Measurements from ENCODE around the gene GLUD1. TPM values are rescaled to one million over a fixed set of nuclear protein-coding genes. Genes with fewer than 3 reads are reported as not detected.

The GLUD1 gene
- total RNA-seq, 1 donor from 2014 or later, result 133 TPM

DNA sequence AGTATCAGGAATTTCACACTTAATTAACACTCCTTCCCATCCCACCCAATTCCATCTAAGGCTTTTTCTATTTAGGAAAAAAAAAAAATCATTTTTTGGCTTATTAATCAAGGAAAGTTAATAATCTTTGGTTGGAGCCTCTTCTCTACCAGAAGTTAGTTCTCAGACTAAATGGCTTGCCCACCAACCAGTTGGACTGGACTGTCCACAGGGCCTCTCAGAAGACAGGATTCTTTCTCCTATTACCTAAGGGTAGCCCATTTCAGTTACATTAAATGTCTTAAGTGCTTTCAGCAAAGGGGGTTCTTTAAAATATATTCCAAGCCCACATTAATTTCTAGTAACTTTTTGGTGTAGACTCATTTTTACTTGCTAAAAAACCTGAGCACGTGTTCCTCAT lies 35.2 kb downstream of the GLUD1 start:
- Histone ChIP-seq H3K4me1 (no peaks in the 10 kb centered on the region), H3K27me3 (no peaks in the 10 kb centered on the region), H3K36me3 (peaks cover 12 to 84% of the 10 kb centered on the region in 2 donors), H3K9me3 (no peaks in the 10 kb centered on the region), H3K4me3 (no peak overlapping the region), H3K27ac (no peak overlapping the region)
- intact Hi-C loops (cut with DNase I), result no loop called here
- TF ChIP-seq, protein P1, sequence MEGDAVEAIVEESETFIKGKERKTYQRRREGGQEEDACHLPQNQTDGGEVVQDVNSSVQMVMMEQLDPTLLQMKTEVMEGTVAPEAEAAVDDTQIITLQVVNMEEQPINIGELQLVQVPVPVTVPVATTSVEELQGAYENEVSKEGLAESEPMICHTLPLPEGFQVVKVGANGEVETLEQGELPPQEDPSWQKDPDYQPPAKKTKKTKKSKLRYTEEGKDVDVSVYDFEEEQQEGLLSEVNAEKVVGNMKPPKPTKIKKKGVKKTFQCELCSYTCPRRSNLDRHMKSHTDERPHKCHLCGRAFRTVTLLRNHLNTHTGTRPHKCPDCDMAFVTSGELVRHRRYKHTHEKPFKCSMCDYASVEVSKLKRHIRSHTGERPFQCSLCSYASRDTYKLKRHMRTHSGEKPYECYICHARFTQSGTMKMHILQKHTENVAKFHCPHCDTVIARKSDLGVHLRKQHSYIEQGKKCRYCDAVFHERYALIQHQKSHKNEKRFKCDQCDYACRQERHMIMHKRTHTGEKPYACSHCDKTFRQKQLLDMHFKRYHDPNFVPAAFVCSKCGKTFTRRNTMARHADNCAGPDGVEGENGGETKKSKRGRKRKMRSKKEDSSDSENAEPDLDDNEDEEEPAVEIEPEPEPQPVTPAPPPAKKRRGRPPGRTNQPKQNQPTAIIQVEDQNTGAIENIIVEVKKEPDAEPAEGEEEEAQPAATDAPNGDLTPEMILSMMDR (IDR thresholded peaks at IDR 0.05), result no peak
- TF ChIP-seq POLR2AphosphoS5 (IDR thresholded peaks at IDR 0.05; ENCODE audit: insufficient read depth in 1 of 2, low read depth in 1 of 2) (no peak), POLR2A (IDR thresholded peaks at IDR 0.05) (no peak)
- no peak for DNase-seq (ENCODE audit: extremely low spot score in 2 of 2)

DNA sequence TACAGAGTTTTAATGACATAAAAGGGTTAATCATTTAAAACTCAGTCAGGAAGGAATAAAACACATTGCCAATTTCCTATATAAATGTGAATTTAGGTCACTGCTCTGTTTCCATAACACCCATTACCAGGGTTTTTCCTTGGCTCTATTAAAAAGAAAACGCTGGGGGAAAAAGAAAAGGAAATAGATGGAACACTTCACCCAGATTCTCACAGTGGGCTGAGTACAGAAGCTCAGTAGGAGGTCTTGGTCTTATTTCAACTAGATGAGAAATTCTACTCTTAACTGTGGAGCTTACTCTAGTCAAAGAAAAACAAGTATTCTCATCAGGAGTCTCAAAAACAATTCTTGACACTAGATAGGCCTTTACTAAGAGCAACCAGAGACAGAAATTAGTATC lies 36.5 kb downstream of the GLUD1 start:
- TF ChIP-seq POLR2A (IDR thresholded peaks at IDR 0.05) (no peak), POLR2AphosphoS5 (IDR thresholded peaks at IDR 0.05; ENCODE audit: insufficient read depth in 1 of 2, low read depth in 1 of 2) (no peak)
- TF ChIP-seq, protein P1 (IDR thresholded peaks at IDR 0.05), result no peak
- no peaks in the 10 kb centered on the region for H3K4me1 ChIP-seq
- H3K9me3 ChIP-seq, result no peaks in the 10 kb centered on the region
- intact Hi-C loops (cut with DNase I), result no loop called here
- no peak overlapping the region for H3K27ac ChIP-seq
- peaks cover 12 to 83% of the 10 kb centered on the region in 2 donors for H3K36me3 ChIP-seq
- no peak for DNase-seq (ENCODE audit: extremely low spot score in 2 of 2)
- H3K27me3 ChIP-seq, result no peaks in the 10 kb centered on the region
- no peak overlapping the region for H3K4me3 ChIP-seq

DNA sequence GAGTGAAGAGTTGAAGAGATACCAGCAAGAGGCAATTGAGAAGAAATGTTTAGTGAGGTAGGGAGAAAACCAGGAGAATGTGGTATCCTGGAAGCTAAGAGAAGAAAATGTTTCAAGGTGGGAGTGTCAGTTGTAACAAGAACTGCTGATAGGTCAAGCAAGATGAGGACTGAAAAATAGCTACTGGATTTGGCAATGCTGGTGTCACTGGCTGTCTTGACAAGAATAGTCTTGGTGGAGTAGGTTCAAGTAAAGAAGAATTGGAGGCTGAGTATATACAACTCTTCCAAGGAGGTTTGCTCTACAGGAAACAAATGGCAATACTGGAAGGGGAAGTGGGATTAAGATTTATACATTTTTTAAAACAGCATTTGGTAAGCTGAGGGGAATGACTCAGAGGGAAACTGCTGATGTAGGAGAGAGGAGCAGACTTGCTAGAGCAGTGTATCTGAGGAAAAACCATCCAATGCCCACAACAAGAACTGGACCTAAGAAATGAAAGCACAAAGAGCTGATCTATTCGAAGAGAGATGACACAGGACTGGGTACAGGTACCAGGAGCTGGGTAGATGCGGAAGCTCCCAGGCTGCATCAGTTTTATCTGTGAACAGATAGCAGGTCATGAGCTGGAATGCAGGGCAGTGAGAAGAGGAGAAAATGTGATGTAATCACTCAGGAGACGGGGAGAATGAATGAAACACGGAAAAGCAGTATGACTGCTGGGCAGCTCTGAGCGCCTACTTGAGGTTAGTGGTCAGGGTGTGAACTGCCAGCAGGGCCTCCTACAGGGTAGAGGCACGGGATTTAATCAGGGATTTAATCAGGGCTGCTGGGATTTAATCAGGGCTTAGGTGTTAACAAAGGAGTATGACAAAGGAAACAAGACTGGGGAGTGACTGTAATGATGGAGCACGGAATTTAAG lies 40.0 kb downstream of the GLUD1 start:
- no peak overlapping the region for H3K27ac ChIP-seq
- H3K27me3 ChIP-seq, result no peaks in the 10 kb centered on the region
- DNase-seq (ENCODE audit: extremely low spot score in 2 of 2), result no peak
- H3K36me3 ChIP-seq, result peaks cover 7 to 80% of the 10 kb centered on the region in 2 donors
- no peak for TF ChIP-seq POLR2AphosphoS5 (IDR thresholded peaks at IDR 0.05; ENCODE audit: insufficient read depth in 1 of 2, low read depth in 1 of 2)
- no peak for TF ChIP-seq POLR2A (IDR thresholded peaks at IDR 0.05)
- TF ChIP-seq, protein P1 (IDR thresholded peaks at IDR 0.05), result no peak
- no peaks in the 10 kb centered on the region for H3K9me3 ChIP-seq
- no peak overlapping the region for H3K4me3 ChIP-seq
- intact Hi-C loops (cut with DNase I), result no loop called here
- H3K4me1 ChIP-seq, result no peaks in the 10 kb centered on the region

DNA sequence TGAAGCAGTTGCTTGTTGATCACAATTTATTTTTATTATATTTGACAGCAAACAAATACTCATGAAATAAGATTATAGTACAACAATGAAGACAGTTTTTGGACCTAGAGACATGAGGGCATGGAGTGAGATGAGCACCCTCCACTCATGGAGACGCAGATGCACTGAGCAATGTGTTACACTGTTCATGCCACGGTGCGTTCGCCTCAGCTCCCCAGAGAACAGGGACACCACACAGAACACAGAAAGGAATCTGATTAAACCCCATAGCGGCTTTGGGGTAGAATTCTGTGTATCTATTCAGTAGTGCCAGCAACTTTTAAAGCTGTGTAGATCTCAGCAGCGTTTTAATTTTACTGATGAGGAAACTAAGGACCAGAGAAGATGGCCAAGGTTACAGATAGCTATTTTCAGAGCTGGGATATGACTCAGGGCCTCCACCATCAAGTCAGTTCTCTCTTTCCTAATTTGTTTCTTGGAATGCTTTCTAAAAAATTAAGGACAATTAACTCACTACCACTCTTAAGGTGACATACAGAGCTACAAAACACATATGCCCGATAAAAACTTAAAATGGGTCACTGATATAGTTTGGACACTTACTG lies 41.0 kb downstream of the GLUD1 start:
- TF ChIP-seq POLR2A (IDR thresholded peaks at IDR 0.05), result no peak
- DNase-seq (ENCODE audit: extremely low spot score in 2 of 2), result no peak
- no peak overlapping the region for H3K27ac ChIP-seq
- peaks cover 7 to 79% of the 10 kb centered on the region in 2 donors for H3K36me3 ChIP-seq
- no peaks in the 10 kb centered on the region for H3K27me3 ChIP-seq
- H3K4me3 ChIP-seq, result no peak overlapping the region
- no peaks in the 10 kb centered on the region for H3K9me3 ChIP-seq
- intact Hi-C loops (cut with DNase I), result no loop called here
- H3K4me1 ChIP-seq, result no peaks in the 10 kb centered on the region

DNA sequence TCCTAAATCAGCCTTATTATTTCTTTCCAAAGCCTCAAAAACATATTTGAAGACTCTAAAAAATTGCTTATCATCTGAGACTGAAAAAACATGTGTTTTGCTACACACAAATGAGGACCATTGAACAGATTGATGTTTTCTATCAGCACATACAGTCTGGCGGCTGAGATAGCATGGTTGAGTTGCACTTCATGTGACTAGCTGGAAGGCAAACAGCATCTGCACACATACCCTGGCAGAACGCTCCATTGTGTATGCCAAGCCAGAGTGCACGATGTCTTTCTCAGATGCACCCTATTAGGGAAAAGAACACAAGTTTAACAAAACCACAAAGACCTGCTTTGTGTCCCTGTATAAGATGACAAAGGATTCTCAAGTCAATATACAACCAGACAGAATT lies 41.5 kb downstream of the GLUD1 start:
- intact Hi-C loops (cut with DNase I), result no loop called here
- DNase-seq (ENCODE audit: extremely low spot score in 2 of 2), result no peak
- TF ChIP-seq, protein P1 (IDR thresholded peaks at IDR 0.05), result no peak
- TF ChIP-seq POLR2AphosphoS5 (IDR thresholded peaks at IDR 0.05; ENCODE audit: insufficient read depth in 1 of 2, low read depth in 1 of 2), result no peak
- Histone ChIP-seq H3K36me3 (peaks cover 7 to 75% of the 10 kb centered on the region in 2 donors), H3K4me3 (no peak overlapping the region), H3K9me3 (no peaks in the 10 kb centered on the region), H3K27ac (no peak overlapping the region), H3K4me1 (no peaks in the 10 kb centered on the region), H3K27me3 (no peaks in the 10 kb centered on the region)
